CD8-positive, alpha-beta memory T cell (primary cell): ENCODE results near the gene ANAPC16. TPM values are rescaled to one million over a fixed set of nuclear protein-coding genes. Genes with fewer than 3 reads are reported as not detected.

Experiments used
- CTCF ChIA-PET: fragments of 350-600 bp; sonication (Branson Sonifier 250); formaldehyde crosslinking; loops from one replicate; lab custom pipeline; 2021; ENCODE audit warnings: antibody characterized with exemption; lab: Charles Lee
- POLR2A ChIA-PET: fragments of 350-600 bp; sonication (Branson Sonifier 250); formaldehyde crosslinking; loops from one replicate; lab custom pipeline; 2021; ENCODE audit warnings: antibody characterized with exemption; lab: Charles Lee
- DNase-seq, 5 donors: peaks; one replicate each; pipeline versions ENCODE4 v3.0.0 to v3.0.0-alpha.2; 2020 to 2022; ENCODE audit warnings: mixed read lengths in 1 of 5
- H3K27ac ChIP-seq: one replicate; pipeline ENCODE4 v1.7.0; 2013; ENCODE audit warnings: low read depth, mild to moderate bottlenecking, low read length, moderate library complexity
- H3K27me3 ChIP-seq: 2 replicates; pipeline ENCODE4 v1.7.0; 2013; ENCODE audit warnings: low read length, mild to moderate bottlenecking; ENCODE audit not compliant: insufficient read depth, poor library complexity, severe bottlenecking
- H3K36me3 ChIP-seq: 2 replicates; pipeline ENCODE4 v1.7.0; 2013; ENCODE audit warnings: mild to moderate bottlenecking, low read length, moderate library complexity; ENCODE audit not compliant: insufficient read depth
- H3K4me1 ChIP-seq: 2 replicates; pipeline ENCODE4 v1.7.0; 2013; ENCODE audit warnings: mild to moderate bottlenecking, low read length, moderate library complexity; ENCODE audit not compliant: insufficient read depth
- H3K4me3 ChIP-seq: 2 replicates; pipeline ENCODE4 v1.7.0; 2013; ENCODE audit warnings: mild to moderate bottlenecking, low read length
- H3K9me3 ChIP-seq: 2 replicates; pipeline ENCODE4 v1.7.0; 2013; ENCODE audit warnings: mild to moderate bottlenecking, low read length
- H3K27ac Mint-ChIP-seq, 8 donors: one replicate each; pipeline ENCODE4 v1.8.0; 2020 to 2021; ENCODE audit warnings: mixed read lengths in 8 of 8, mild to moderate bottlenecking in 6 of 8, inconsistent platforms in 3 of 8, moderate library complexity in 3 of 8
- H3K27me3 Mint-ChIP-seq, 2 donors: one replicate each; pipeline ENCODE4 v1.8.0; 2020 to 2021; ENCODE audit warnings: mixed read lengths in 2 of 2, mild to moderate bottlenecking in 1 of 2, moderate library complexity in 1 of 2
- H3K36me3 Mint-ChIP-seq, 3 donors: one replicate each; pipeline ENCODE4 v1.8.0; 2020 to 2021; ENCODE audit warnings: mixed read lengths in 3 of 3, inconsistent platforms in 1 of 3, mild to moderate bottlenecking in 1 of 3
- H3K4me1 Mint-ChIP-seq, 3 donors: one replicate each; pipeline ENCODE4 v1.8.0; 2020 to 2021; ENCODE audit warnings: mixed read lengths in 3 of 3, inconsistent platforms in 1 of 3, mild to moderate bottlenecking in 1 of 3
- H3K4me3 Mint-ChIP-seq, 7 donors: one replicate each; pipeline ENCODE4 v1.8.0; 2020 to 2021; ENCODE audit warnings: mixed read lengths in 7 of 7, mild to moderate bottlenecking in 6 of 7, moderate library complexity in 4 of 7, inconsistent platforms in 2 of 7
- H3K9me3 Mint-ChIP-seq, 5 donors: one replicate each; pipeline ENCODE4 v1.8.0; 2020 to 2022; ENCODE audit warnings: mixed read lengths in 5 of 5, mild to moderate bottlenecking in 3 of 5, moderate library complexity in 2 of 5, inconsistent platforms in 1 of 5
- polyA plus RNA-seq: library from polyadenylated mRNA; unstranded; fragments of 300-500 nt; fragmentation: Illumina TruSeq; gene quantifications from one replicate; pipeline ENCODE4 v1.2.3, GENCODE V29; 2021
- total RNA-seq, 2 experiments: library from RNA; stranded (reverse); gene quantifications; one replicate each; pipeline ENCODE4 v1.2.3, GENCODE V29; 2021

ANAPC16 gene
- total and polyA plus RNA-seq, 3 experiments from 2014 or later = 68.1 to 329 (median 78.3) TPM

DNA sequence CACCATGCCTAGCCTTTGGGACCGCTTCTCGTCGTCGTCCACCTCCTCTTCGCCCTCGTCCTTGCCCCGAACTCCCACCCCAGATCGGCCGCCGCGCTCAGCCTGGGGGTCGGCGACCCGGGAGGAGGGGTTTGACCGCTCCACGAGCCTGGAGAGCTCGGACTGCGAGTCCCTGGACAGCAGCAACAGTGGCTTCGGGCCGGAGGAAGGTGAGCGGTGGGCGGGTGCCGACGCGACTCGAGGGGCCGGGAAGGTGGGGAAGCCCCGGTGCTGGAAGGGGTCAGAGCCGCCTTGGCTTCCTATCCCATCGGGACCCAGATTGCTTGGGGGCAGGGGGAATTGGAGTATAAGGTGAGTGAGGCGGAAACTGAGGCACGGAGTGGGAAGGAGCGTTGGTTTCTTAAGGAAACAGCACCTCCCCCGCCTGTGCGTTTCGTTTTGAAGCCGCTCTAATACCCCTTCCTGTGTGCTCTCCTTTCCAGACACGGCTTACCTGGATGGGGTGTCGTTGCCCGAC lies 58.5 kb downstream of the ANAPC16 start:
- peak in 1 of 5 donors; percentile 38 for DNase-seq
- ChIA-PET POLR2A (interaction anchor here (0.5 to 2.9 kb wide), 13 partner anchors 10 to 194 kb away, joined by 3 to 23 read pairs (median 5); no protein-coding TSS in a partner anchor), CTCF (interaction anchor here (1.0 to 6.5 kb wide), 26 partner anchors 9 to 378 kb away, joined by 3 to 88 read pairs (median 9); partner anchors contain the start of genes ANAPC16 and ASCC1)
- peak overlapping the region; percentile 96 to 99 (median 98) for H3K4me3 Mint-ChIP-seq
- peaks cover 28 to 56% (median 51%) of the 10 kb centered on the region in 3 donors for H3K4me1 Mint-ChIP-seq
- H3K9me3 ChIP-seq = no peaks in the 10 kb centered on the region
- H3K9me3 Mint-ChIP-seq = no peaks in the 10 kb centered on the region
- no peaks in the 10 kb centered on the region for H3K27me3 ChIP-seq
- H3K27me3 Mint-ChIP-seq = no peaks in the 10 kb centered on the region
- H3K27ac Mint-ChIP-seq = peak overlapping the region; percentile 89 to 97 (median 96)
- H3K27ac ChIP-seq = peak overlapping the region; percentile 94
- peaks cover 15% of the 10 kb centered on the region for H3K36me3 ChIP-seq
- peak overlapping the region; percentile 88 for H3K4me3 ChIP-seq
- H3K36me3 Mint-ChIP-seq = peaks cover 3 to 29% (median 5%) of the 10 kb centered on the region in 3 donors
- peaks cover 32% of the 10 kb centered on the region for H3K4me1 ChIP-seq

- Mint-ChIP-seq H3K27ac (peak overlapping the region; percentile 89 to 97 (median 96)), H3K4me1 (peaks cover 27 to 56% (median 51%) of the 10 kb centered on the region in 3 donors), H3K36me3 (peaks cover 3 to 29% (median 5%) of the 10 kb centered on the region in 3 donors), H3K27me3 (no peaks in the 10 kb centered on the region), H3K4me3 (peak overlapping the region; percentile 96 to 99 (median 98)), H3K9me3 (no peaks in the 10 kb centered on the region)
- H3K36me3 ChIP-seq = peaks cover 15% of the 10 kb centered on the region
- CTCF ChIA-PET = interaction anchor here (0.7 to 6.5 kb wide), 29 partner anchors 10 to 378 kb away, joined by 3 to 88 read pairs (median 8); partner anchors contain the start of genes ANAPC16 and ASCC1
- peak overlapping the region; percentile 94 for H3K27ac ChIP-seq
- H3K27me3 ChIP-seq = no peaks in the 10 kb centered on the region
- POLR2A ChIA-PET = interaction anchor here (0.5 to 2.9 kb wide), 13 partner anchors 9 to 195 kb away, joined by 3 to 23 read pairs (median 5); no protein-coding TSS in a partner anchor
- no peaks in the 10 kb centered on the region for H3K9me3 ChIP-seq
- H3K4me1 ChIP-seq = peaks cover 32% of the 10 kb centered on the region
- peak overlapping the region; percentile 88 for H3K4me3 ChIP-seq
- peak; percentile 48 to 83 (median 63) for DNase-seq
Measured at GRCh38 chr10:72274730-72275350, 59.0 kb downstream of the ANAPC16 start.

GRCh38 chr10:72275351-72276012 lies 59.7 kb downstream of the ANAPC16 start:
- Mint-ChIP-seq H3K36me3 (peaks cover 3 to 29% (median 5%) of the 10 kb centered on the region in 3 donors), H3K27ac (peak overlapping the region; percentile 89 to 97 (median 96)), H3K9me3 (no peaks in the 10 kb centered on the region), H3K4me3 (peak overlapping the region; percentile 96 to 99 (median 98)), H3K27me3 (no peaks in the 10 kb centered on the region), H3K4me1 (peaks cover 27 to 52% (median 48%) of the 10 kb centered on the region in 3 donors)
- Histone ChIP-seq H3K9me3 (no peaks in the 10 kb centered on the region), H3K4me3 (peak overlapping the region; percentile 88), H3K4me1 (peaks cover 32% of the 10 kb centered on the region), H3K27me3 (no peaks in the 10 kb centered on the region), H3K27ac (peak overlapping the region; percentile 94), H3K36me3 (peaks cover 15% of the 10 kb centered on the region)
- CTCF ChIA-PET = interaction anchor here (0.7 to 6.5 kb wide), 28 partner anchors 9 to 379 kb away, joined by 3 to 88 read pairs (median 8); partner anchors contain the start of genes ANAPC16 and ASCC1
- DNase-seq = no peak
- POLR2A ChIA-PET = interaction anchor here (0.6 to 2.9 kb wide), 11 partner anchors 8 to 196 kb away, joined by 3 to 23 read pairs (median 5); no protein-coding TSS in a partner anchor

- Histone ChIP-seq H3K27me3 (no peaks in the 10 kb centered on the region), H3K27ac (peak overlapping the region; percentile 94), H3K4me3 (peak overlapping the region; percentile 88), H3K36me3 (peaks cover 15% of the 10 kb centered on the region), H3K4me1 (peaks cover 32% of the 10 kb centered on the region), H3K9me3 (no peaks in the 10 kb centered on the region)
- no peaks in the 10 kb centered on the region for H3K27me3 Mint-ChIP-seq
- H3K4me1 Mint-ChIP-seq = peaks cover 27 to 51% (median 46%) of the 10 kb centered on the region in 3 donors
- peak overlapping the region; percentile 96 to 99 (median 98) for H3K4me3 Mint-ChIP-seq
- no peaks in the 10 kb centered on the region for H3K9me3 Mint-ChIP-seq
- peaks cover 3 to 29% (median 5%) of the 10 kb centered on the region in 3 donors for H3K36me3 Mint-ChIP-seq
- ChIA-PET POLR2A (interaction anchor here (1.0 to 2.1 kb wide), 5 partner anchors 15 to 59 kb away, joined by 3 to 15 read pairs (median 6); no protein-coding TSS in a partner anchor), CTCF (interaction anchor here (1.4 to 6.5 kb wide), 12 partner anchors 11 to 227 kb away, joined by 6 to 88 read pairs (median 24); no protein-coding TSS in a partner anchor)
- peak overlapping the region; percentile 89 to 97 (median 96) for H3K27ac Mint-ChIP-seq
- no peak for DNase-seq
Measured at GRCh38 chr10:72276013-72276387, 60.2 kb downstream of the ANAPC16 start.

DNA sequence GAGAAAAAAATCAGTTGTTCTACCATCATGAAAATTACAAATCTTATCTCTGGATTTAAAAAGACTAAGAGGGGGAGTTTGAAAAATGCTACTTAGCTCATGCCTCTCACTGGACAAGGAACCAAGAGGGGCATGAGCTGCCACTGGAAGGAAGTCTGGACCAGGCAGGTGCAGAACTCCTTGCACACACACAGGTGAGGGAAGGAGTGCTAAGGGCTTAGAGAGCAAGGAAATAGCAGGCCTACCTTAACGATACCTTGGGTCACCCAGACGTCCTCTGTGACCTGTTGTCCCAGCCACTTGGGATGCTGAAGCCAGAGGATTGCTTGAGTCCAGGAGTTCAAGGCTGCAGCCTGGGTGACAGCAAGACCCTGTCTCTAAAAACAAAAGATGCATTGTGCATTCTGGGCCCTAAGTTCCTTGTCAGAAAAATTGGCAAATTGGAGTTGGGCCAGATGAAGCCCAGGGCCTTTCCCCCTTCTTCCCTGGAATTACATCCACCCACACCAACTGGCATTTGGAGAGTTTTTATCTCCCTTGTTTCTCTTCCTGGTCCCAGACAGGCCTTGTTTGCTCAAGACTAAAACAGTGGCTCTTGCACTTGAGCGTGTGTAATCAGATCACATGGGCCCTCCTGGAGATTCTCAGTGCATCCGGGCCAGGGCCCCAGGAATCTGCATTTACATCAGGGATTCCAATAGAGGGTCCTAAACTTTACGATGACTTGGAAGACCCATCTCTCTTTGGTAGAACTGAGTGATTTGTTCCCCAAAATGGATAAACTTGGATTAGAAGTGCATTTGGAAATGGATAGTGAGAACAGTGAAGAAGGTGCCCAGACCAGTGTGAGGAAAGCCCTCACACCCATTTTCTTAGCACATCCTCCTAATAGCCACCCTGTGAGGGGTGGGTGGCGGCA lies 60.9 kb downstream of the ANAPC16 start:
- Histone ChIP-seq H3K4me3 (peak overlapping the region; percentile 88), H3K36me3 (peaks cover 15% of the 10 kb centered on the region), H3K27me3 (no peaks in the 10 kb centered on the region), H3K9me3 (no peaks in the 10 kb centered on the region), H3K4me1 (peaks cover 32% of the 10 kb centered on the region), H3K27ac (peak overlapping the region; percentile 94)
- ChIA-PET CTCF (interaction anchor here (1.2 to 6.5 kb wide), 5 partner anchors 15 to 60 kb away, joined by 5 to 88 read pairs (median 43); no protein-coding TSS in a partner anchor), POLR2A (interaction anchor here (0.9 to 2.1 kb wide), 4 partner anchors 21 to 58 kb away, joined by 3 to 15 read pairs (median 6); no protein-coding TSS in a partner anchor)
- no peaks in the 10 kb centered on the region for H3K27me3 Mint-ChIP-seq
- H3K4me3 Mint-ChIP-seq = peak overlapping the region; percentile 96 to 99 (median 98)
- H3K27ac Mint-ChIP-seq = peak overlapping the region; percentile 89 to 97 (median 96)
- peaks cover 3 to 29% (median 5%) of the 10 kb centered on the region in 3 donors for H3K36me3 Mint-ChIP-seq
- H3K9me3 Mint-ChIP-seq = no peaks in the 10 kb centered on the region
- DNase-seq = no peak
- peaks cover 27 to 47% (median 46%) of the 10 kb centered on the region in 3 donors for H3K4me1 Mint-ChIP-seq

DNA sequence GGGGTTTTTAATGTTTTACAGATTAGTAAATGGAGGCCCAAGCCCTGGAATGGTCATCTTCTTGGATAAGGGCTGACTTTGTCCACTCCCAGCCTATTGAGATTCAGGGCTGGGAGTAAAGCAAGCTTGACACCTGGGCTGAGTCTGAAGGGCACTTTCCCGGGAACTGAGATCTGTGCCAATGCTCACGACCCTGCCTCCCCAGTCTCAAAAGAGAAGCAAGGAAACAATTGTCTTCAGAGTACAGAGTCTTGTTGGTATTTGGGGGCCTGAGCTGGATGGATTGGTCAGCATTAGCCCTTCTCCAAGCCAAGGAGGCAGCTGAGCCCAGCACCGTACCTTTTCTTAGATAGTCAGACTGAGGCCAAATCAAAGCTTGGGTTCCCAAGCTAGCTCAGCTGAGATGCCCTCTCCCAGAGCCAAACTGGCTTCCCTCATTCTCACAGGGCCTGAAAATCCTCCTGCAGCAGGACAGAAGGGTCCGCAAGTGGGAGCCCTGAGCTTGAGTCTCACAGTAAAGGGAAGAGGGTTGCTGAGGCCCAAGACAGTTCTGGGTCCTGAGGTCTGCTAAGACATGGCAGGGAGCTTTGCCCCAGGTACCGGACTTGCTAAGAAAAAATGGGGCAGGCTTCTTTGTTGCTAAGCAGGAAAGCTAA lies 61.7 kb downstream of the ANAPC16 start:
- peaks cover 24 to 41% (median 41%) of the 10 kb centered on the region in 3 donors for H3K4me1 Mint-ChIP-seq

More for the DNA sequence above, 61.7 kb downstream of the ANAPC16 start:
- Histone ChIP-seq H3K4me1 (peaks cover 28% of the 10 kb centered on the region), H3K4me3 (no peak overlapping the region), H3K27ac (peak overlapping the region; percentile 5), H3K36me3 (peaks cover 15% of the 10 kb centered on the region), H3K27me3 (no peaks in the 10 kb centered on the region), H3K9me3 (no peaks in the 10 kb centered on the region)
- no peak for DNase-seq
- peak overlapping the region; percentile 3 to 96 (median 90) for H3K27ac Mint-ChIP-seq
- H3K4me3 Mint-ChIP-seq = peak overlapping the region in 2 of 7 donors; percentile 27 to 98
- ChIA-PET CTCF (interaction anchor here (1.0 to 6.5 kb wide), 3 partner anchors 43 to 60 kb away, joined by 3 to 88 read pairs (median 5); no protein-coding TSS in a partner anchor), POLR2A (interaction anchor here (0.6 to 0.9 kb wide), 2 partner anchors 17 to 20 kb away, joined by 3 read pairs; no protein-coding TSS in a partner anchor)
- H3K36me3 Mint-ChIP-seq = peaks cover 3 to 29% (median 5%) of the 10 kb centered on the region in 3 donors
- H3K9me3 Mint-ChIP-seq = no peaks in the 10 kb centered on the region
- H3K27me3 Mint-ChIP-seq = no peaks in the 10 kb centered on the region
